Thyroid gland (tissue), 4 donors: ENCODE data around the gene STK4.

ENCODE experiments used
- CTCF ChIP-seq, 6 experiments: fragments of 200-600 bp in 3 of 6; fragments of 450-650 bp in 3 of 6; sonication (generic) in 3 of 6; IDR thresholded peaks; one replicate each; pipeline ENCODE4 v1.5.1; 2016 to 2019; ENCODE audit warnings: antibody characterized with exemption in 6 of 6, mild to moderate bottlenecking in 2 of 6, inconsistent platforms in 1 of 6, moderate library complexity in 1 of 6
- POLR2A ChIP-seq, 2 donors: fragments of 450-650 bp; IDR thresholded peaks; one replicate each; pipeline ENCODE4 v1.6.1; 2017; ENCODE audit warnings: antibody characterized with exemption in 2 of 2, mild to moderate bottlenecking in 2 of 2, moderate library complexity in 1 of 2

- TF ChIP-seq CTCF (IDR thresholded peaks at IDR 0.05) (no peak), POLR2A (IDR thresholded peaks at IDR 0.05) (no peak)
These were observed 27.7 kb upstream of the STK4 start for GRCh38 chr20:44938637-44939036.
